Spinal cord (tissue), 10 donors: ENCODE measurements around the gene RIMBP2. TPM values are rescaled to one million over a fixed set of nuclear protein-coding genes. Genes with fewer than 3 reads are reported as not detected.

Experiments
- DNase-seq, 6 donors: peaks; one replicate each; pipeline versions ENCODE4 v3.0.0 to v3.0.0-alpha.2; 2013 to 2015; ENCODE audit warnings: low spot score in 6 of 6, low read depth in 4 of 6
- H3K27ac ChIP-seq: one replicate; pipeline ENCODE4 v1.5.1; 2013; ENCODE audit warnings: low read depth, low read length, control low read depth
- H3K27me3 ChIP-seq: one replicate; pipeline ENCODE4 v1.6.1; 2013; ENCODE audit warnings: low read length; ENCODE audit not compliant: control insufficient read depth, insufficient read depth
- H3K36me3 ChIP-seq: one replicate; pipeline ENCODE4 v1.6.1; 2013; ENCODE audit warnings: low read length; ENCODE audit not compliant: control insufficient read depth, insufficient read depth
- H3K4me1 ChIP-seq: one replicate; pipeline ENCODE4 v1.6.1; 2013; ENCODE audit warnings: low read length; ENCODE audit not compliant: control insufficient read depth, insufficient read depth
- H3K4me3 ChIP-seq: one replicate; pipeline ENCODE4 v1.5.1; 2013; ENCODE audit warnings: low read depth, low read length, control low read depth
- H3K9me3 ChIP-seq: one replicate; pipeline ENCODE4 v1.6.1; 2013; ENCODE audit warnings: low read length; ENCODE audit not compliant: control insufficient read depth, insufficient read depth
- WGBS: methylation state at CpG from one replicate; pipeline ENCODE4 v1.1.5; 2013; ENCODE audit warnings: missing lambda C conversion rate; ENCODE audit not compliant: insufficient coverage; 5-methylcytosine and 5-hydroxymethylcytosine counted together
- polyA plus RNA-seq, 2 donors: library from polyadenylated mRNA; unstranded; fragments of 120-200 nt; gene quantifications; one replicate each; pipeline ENCODE4 v1.2.1, GENCODE V29; 2013; ENCODE audit not compliant: insufficient read length in 2 of 2
- total RNA-seq, 2 donors: library from RNA; depleted of rRNA in 1 of 2; stranded (reverse); fragments of 120-200 nt in 1 of 2; fragments of >200 nt in 1 of 2; gene quantifications; one replicate each; pipeline versions ENCODE4 v1.2.3 to v1.2.4, GENCODE V29; 2013 to 2014
- donor health status: healthy.

Gene RIMBP2
- total and polyA plus RNA-seq, 4 donors: 11.4 to 37.3 (median 27.5) TPM

DNA sequence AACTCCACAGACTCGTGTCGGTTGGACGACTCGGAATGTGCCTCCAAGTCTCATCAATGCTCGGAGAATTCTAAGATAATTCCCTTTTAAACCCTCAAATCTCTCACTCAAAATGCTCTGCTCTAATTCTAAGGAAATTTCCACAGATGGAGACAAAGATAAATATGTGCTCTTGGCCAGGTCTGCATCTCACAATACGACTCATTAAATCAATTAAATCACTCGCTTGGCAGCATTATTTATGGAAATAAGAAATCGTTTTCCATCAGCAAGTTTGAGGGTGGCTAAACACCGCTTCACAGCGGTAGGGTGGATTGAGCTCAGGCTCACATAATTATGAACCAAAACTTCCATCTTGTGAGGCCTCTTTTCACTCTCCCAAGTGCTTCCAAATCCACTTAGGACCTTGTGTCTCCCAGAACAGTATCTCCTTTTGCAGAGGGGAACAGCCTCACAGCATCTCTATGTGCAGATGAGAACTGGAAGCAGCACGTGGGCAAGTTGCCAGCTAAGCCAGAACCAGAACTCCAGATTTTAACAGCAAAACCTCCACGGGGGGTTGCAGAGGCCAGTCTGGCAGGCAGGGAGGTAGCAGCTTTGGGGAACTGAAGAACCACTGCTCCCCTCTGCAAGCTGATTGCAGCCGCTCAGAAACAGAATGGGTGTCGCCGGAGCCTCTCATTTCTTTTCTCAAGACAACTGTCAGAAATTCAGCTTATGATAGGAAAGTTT, 43.8 kb downstream of the RIMBP2 start:
- Histone ChIP-seq H3K36me3 (peaks cover 4% of the 10 kb centered on the region), H3K27me3 (no peaks in the 10 kb centered on the region), H3K4me1 (peaks cover 12% of the 10 kb centered on the region), H3K27ac (no peak overlapping the region), H3K4me3 (no peak overlapping the region), H3K9me3 (peaks cover 2% of the 10 kb centered on the region)
- DNase-seq: peak in 2 of 6 donors; percentile 41 to 87
- WGBS: 69% methylated on average over 7 of the region's 15 CpGs

DNA sequence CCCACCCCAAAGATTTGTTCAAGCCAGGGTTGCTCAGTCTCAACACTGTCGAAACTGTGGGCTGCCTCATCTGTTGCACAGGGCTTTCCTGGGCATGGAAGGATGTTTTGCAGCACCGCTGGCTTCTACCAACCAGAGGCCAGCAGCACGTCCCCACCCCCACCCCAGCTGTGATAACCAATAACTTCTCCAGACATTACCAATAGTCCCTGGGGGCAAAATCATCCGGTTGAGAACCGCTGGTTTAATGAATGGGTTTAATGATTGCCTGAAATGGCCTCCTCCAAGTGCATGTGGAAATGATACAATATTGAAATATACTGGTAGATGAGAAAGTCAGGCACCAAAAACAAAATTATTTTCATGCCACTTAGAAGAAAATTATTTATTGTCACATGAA, 44.5 kb downstream of the RIMBP2 start:
- Histone ChIP-seq H3K4me1 (peaks cover 13% of the 10 kb centered on the region), H3K36me3 (peaks cover 4% of the 10 kb centered on the region), H3K4me3 (no peak overlapping the region), H3K27ac (no peak overlapping the region), H3K9me3 (peaks cover 1% of the 10 kb centered on the region), H3K27me3 (no peaks in the 10 kb centered on the region)
- 73% methylated on average over 1 of the region's 5 CpGs for WGBS
- DNase-seq: peak in 1 of 6 donors; percentile 62

DNA sequence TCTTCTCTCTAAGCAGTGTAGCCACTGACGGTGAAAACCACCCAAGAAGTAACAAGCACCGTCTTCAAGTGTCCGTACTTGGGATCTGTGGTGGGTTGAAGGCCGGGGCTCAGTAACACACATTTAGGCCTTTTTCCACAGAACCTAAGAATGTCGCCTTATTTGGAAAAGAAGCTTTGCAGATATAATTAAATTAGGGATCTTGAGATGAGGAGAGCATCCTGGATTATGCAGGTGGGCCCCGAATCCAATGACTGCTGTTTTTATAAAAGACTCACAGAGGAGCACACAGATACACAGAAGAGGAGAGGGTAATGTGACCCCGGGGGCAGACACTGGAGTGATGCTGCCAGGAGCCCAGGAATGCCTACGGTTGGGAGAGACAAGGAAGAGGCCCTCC, 46.3 kb downstream of the RIMBP2 start:
- no peaks in the 10 kb centered on the region for H3K36me3 ChIP-seq
- WGBS: 68% methylated on average over 3 of the region's 8 CpGs
- peaks cover 13% of the 10 kb centered on the region for H3K4me1 ChIP-seq
- no peaks in the 10 kb centered on the region for H3K9me3 ChIP-seq
- DNase-seq: no peak
- H3K27me3 ChIP-seq: no peaks in the 10 kb centered on the region
- no peak overlapping the region for H3K27ac ChIP-seq
- no peak overlapping the region for H3K4me3 ChIP-seq

DNA sequence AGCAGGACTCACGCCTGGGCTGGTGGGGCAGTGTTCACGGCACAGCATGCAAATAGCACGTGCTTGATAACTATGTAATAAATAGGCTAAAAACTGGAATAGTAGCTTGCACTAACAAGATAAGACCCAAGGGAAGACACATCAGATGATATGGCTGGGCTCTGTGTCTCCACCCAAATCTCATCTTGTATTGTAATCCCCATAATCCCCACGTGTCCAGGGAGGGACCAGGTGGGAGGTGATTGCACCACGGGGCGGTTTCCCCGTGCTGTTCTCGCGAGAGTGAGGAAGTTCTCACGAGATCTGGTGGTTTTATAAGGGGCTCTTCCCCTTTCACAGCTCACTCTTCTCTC, 46.9 kb downstream of the RIMBP2 start:
- no peak overlapping the region for H3K27ac ChIP-seq
- no peaks in the 10 kb centered on the region for H3K27me3 ChIP-seq
- DNase-seq: no peak
- peaks cover 13% of the 10 kb centered on the region for H3K4me1 ChIP-seq
- WGBS: 67% methylated on average over 3 of the region's 10 CpGs
- no peak overlapping the region for H3K4me3 ChIP-seq
- no peaks in the 10 kb centered on the region for H3K36me3 ChIP-seq
- no peaks in the 10 kb centered on the region for H3K9me3 ChIP-seq

DNA sequence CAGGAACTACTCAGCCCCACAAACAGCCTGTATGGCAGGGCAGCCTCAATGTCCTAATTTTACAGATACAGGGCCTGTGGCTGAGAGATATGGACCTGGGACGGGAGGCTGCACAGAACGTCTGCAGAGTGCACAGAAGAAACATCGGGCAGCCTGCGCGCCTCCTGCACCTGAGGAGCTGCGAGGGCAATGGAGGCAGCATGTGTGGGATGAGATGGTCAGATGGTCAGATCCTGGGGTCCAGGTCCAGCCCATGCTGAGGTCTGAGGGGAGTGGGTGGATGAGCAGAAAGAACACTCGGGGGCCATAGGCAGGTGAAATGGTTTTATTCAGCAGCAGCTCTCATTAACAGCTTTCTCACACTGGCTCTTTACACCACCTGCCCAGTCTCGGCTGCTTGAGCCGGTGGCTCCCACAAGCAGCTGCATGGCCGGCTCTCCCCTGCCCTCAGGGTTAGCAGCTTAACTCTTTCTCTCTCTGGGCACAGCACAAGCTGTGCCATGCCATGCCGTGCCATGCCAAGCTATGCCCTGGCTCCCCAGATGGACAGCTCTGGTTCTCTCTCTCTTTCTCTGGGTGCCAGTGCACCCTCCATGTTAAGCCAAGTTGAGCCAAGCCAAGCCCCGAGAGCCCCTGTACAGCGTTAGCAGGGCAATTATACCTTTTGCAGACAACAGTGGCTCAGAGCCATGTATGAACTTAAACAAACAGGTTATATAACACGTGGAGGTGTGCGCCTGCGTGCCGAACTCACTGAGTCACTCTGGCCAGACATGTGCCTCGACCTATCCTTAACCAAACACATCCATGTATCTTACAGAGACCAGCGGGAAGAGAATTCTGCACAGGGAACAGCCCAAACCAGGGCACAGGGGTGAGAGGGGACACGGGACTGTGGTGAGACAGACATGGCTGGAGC, 47.6 kb downstream of the RIMBP2 start:
- Histone ChIP-seq H3K4me1 (peaks cover 13% of the 10 kb centered on the region), H3K27ac (no peak overlapping the region), H3K4me3 (no peak overlapping the region), H3K36me3 (no peaks in the 10 kb centered on the region), H3K9me3 (no peaks in the 10 kb centered on the region), H3K27me3 (no peaks in the 10 kb centered on the region)
- no peak for DNase-seq
- 91% methylated on average over 18 of the region's 20 CpGs for WGBS

DNA sequence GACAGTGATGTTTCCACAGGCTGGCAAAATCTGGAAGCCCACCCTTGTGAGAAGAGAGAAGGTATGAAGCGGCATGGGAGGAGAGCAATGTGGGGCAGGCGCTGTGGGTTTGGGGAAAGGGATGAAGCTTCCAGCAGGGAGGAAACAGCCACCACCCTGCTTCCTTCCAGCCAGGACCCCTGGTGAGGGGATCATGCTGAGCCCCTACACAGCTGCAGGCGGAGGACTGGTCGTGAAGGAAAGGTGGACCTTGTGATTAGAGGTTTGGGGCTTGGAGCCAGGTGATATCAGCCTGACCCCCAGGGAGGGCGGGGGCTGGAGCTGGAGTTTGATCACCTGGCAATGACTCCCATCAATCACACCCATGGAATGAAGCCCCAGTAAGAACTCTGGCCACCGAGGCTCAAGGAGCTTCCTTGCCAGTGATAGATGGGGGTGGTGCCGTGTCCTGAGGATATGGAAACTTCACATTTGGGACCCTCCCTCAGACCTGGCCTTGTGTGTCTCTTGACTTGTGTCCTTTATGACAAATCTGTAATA, 48.6 kb downstream of the RIMBP2 start:
- Histone ChIP-seq H3K4me3 (no peak overlapping the region), H3K36me3 (no peaks in the 10 kb centered on the region), H3K27ac (no peak overlapping the region), H3K9me3 (no peaks in the 10 kb centered on the region), H3K4me1 (peaks cover 8% of the 10 kb centered on the region), H3K27me3 (no peaks in the 10 kb centered on the region)
- no peak for DNase-seq
- WGBS: 93% methylated on average over 2 of the region's 7 CpGs

DNA sequence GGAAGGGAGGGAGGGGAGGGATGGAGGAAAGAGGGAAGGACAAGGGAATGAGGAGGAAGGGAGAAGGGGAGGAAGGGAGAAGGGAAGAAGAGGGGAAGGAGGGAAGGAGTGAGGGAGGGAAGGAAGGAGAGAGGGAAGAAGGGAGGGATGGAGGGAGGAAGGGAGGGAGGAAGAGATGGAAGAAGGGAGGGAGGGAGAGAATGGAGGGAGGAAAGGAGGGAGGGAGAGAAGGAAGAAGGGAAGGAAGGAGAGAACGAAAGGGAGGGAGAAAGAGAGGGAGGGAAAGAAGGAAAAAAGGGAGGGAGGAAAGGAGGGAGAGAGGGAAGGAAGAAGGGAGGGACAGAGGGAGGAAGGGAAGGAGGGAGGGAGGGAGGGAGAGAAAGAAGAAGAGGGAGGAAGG, 49.5 kb downstream of the RIMBP2 start:
- Histone ChIP-seq H3K4me3 (no peak overlapping the region), H3K27ac (no peak overlapping the region), H3K4me1 (peaks cover 8% of the 10 kb centered on the region), H3K27me3 (no peaks in the 10 kb centered on the region), H3K36me3 (no peaks in the 10 kb centered on the region), H3K9me3 (no peaks in the 10 kb centered on the region)
- 80% methylated on average over 1 of the region's 1 CpG for WGBS
- DNase-seq: no peak

DNA sequence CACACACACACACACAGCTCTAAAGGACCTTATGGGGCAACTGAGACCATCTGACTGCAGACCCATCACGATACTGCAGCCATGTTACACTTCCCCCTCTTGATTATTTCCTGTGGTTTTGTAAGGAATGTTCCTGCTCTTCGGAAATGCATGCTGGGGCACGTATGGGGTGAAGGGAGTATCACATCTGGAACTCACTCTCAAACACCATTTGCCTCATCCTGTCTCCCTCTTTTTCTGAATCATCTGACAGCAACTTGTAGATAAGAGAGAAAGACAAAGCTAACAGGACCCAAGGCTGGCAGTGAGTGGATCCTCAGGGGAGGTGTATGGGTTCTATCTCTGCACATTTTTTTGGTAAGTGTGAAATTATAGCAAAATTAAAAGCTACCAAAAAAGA, 50.3 kb downstream of the RIMBP2 start:
- Histone ChIP-seq H3K9me3 (no peaks in the 10 kb centered on the region), H3K4me1 (peaks cover 5% of the 10 kb centered on the region), H3K27ac (no peak overlapping the region), H3K4me3 (no peak overlapping the region), H3K36me3 (no peaks in the 10 kb centered on the region), H3K27me3 (no peaks in the 10 kb centered on the region)
- DNase-seq: no peak
- WGBS: no CpG with 5 or more reads among the region's 3 CpGs

DNA sequence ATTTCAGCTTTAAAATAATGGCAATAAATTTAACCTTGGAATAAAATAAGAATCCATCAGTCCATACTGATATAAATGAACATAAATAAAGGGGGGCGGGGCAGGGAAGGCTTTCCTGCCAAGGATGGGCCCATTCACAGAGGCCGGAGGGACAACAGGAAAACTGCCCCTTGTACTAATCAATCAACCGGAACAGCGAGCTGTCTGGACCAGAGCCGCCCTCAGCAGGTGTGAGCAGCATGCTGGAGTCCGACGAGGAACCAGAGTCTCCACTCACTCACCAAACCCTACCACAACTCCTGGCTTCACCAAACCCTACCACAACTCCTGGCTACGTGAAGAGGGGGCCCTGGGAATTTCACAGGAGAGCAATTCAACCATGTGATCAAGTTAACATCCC, 51.3 kb downstream of the RIMBP2 start:
- no peak for DNase-seq
- Histone ChIP-seq H3K27ac (no peak overlapping the region), H3K27me3 (no peaks in the 10 kb centered on the region), H3K36me3 (no peaks in the 10 kb centered on the region), H3K9me3 (no peaks in the 10 kb centered on the region), H3K4me3 (no peak overlapping the region), H3K4me1 (peaks cover 5% of the 10 kb centered on the region)
- WGBS: 52% methylated on average over 7 of the region's 8 CpGs
